ENCODE data around the gene COMMD1.
"Not testable (repeated sequence)": the region's sequence is repeated elsewhere in the genome, so short reads cannot be mapped to it uniquely, and the experiment has no call there.

Gene COMMD1

DNA sequence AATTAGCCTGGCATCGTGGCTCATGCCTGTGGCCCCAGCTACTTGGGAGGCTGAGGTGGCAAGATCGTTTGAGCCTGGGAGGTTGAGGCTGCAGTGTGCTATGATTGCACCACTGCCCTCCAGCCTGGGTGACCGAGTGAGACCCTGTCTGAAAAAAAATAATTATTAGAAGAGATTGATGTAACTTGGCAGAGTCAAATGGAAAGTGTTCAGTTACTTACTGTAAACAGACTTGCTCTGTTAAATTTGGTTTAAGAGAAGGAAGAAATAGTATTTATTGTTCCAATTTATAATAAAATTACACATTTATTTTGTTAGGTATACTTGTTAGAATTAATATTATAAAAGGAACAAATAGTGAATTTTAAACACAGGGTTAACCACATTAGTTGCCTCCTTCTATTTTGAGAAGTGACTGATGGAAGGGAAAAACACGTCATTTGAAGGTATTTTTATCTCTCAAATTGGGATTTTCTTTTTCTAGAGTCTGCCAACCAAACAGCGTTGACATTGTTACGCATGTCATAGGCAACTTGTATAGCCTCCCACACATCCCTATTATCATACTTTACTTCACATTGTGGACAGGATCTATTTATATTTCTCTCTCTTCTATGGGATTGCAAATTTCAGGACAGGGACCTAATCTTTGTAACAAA, 171.6 kb downstream of the COMMD1 start:
- no peak for DNase-seq

- DNase-seq = no peak
Observed at GRCh38 chr2:62084801-62085200, 179.3 kb downstream of the COMMD1 start.

DNA sequence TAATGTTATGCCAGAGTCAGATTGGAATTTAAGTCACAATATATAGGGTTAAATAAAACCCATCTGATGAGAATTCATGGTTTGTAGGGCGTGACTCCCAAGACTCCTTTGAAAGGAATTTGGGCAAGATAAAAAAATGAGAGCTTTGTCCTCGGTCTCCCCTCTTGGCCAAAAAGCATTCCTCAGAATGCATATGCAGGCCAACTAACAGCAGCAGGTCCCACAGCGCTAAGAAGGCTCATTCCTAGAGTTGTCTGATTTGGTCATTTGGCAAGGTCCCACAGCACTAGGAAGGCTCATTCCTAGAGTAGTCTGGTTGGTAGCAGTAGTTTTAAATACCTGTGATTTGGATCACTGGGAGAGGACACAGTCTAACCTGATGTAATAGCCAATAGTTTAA, 184.2 kb downstream of the COMMD1 start:
- DNase-seq = no peak

DNA sequence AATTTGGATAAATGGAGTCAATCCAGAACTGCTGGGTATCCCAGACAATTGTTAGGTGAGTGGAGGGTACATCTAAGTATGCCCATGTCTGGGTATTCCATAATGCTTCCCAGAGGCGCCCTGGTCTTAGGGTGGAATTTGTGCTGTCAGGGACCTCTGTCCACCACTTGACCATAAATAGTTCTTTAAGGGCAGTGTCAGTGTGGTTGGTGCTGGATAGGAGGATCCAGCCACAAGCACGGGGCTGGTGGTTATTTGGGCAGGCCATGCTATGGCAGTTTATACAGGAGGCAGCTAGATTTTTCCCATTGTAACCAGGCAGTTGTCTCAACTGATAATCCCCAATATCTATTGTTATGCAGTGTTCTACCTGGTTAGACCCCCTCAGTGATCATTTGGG, 186.0 kb downstream of the COMMD1 start:
- DNase-seq = no peak

- DNase-seq = no peak
Observed at GRCh38 chr2:62099050-62099449, 193.6 kb downstream of the COMMD1 start.

DNA sequence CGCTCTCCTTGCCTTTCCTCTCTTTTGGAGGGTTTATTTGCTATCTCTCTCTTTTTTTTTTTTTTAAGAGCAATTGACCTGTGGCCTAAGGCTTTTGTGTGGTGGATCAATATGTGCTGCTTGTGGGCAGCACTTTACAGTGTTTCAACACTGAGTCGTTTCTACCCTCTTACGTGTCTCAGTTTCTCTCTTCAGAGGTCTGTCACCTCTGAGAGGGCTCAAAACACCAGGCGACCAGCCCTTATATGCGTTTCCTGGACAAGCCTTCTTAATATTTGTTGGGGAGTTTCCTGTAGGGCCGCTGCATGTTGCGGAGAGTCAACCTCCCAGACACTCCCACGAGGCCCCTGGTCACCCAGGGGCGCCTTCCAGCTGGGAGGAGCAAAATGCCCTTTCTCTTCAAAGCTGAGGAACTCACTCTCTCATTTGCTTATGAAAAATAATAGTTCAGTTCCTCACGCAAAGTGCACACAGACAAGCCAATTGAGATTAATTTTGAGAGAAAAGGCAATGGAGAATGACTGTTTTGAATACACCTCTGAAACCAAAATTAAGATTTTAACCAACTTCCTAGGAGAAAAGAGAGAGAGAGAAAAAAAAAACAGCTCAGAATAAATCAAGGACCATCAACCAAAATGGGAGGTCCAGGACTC, 194.2 kb downstream of the COMMD1 start:
- DNase-seq = no peak

DNA sequence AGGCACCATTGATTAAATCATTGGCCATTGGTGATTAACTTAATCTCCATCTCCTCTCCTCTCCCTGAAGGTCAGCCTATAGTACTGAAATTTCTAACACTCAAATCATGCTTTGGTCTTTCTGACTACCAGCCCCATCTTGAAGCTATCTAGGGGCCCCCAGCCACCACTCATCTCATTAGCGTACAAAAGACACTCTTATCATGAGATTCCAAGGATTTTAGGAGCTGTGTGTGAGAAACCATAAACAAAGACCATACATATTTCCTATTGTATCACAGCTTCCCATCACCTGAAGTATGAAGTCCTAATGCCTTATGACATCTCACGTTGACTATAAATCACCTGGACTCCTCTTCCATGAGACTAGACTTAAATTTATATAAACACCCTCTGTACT, 196.4 kb downstream of the COMMD1 start:
- DNase-seq = no peak

GRCh38 chr2:62102402-62102920, 197.0 kb downstream of the COMMD1 start:
- no peak for DNase-seq

GRCh38 chr2:62109554-62109953, 204.1 kb downstream of the COMMD1 start:
- no peak for DNase-seq

DNA sequence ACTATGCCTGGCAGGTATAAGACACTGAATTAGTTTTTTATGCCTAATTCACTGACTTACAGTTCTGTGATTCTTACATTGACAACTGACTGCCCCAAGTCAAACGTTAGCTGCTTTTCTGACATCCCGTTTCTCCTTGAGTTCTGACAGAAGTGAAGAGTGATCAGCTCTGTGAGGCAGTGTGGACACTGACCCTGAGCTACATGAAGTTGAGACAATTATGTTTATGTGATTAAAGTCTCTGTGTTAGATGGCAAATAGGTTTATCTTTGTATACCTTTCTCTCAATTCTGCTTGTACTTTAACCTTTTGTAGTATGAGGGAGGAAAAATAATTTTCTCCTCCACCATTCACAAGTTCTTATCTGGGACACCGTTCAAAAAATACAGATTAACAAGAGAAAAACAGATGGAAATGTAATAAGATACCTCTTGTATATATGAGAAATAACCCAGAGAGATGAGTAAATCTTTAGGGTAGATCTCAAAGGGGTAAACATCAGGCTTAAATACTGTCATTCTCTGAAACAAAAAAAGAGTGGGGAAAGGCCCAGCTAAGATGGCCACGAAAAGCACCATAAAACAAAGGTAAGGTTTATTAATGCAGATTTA, 205.0 kb downstream of the COMMD1 start:
- DNase-seq = no peak

DNA sequence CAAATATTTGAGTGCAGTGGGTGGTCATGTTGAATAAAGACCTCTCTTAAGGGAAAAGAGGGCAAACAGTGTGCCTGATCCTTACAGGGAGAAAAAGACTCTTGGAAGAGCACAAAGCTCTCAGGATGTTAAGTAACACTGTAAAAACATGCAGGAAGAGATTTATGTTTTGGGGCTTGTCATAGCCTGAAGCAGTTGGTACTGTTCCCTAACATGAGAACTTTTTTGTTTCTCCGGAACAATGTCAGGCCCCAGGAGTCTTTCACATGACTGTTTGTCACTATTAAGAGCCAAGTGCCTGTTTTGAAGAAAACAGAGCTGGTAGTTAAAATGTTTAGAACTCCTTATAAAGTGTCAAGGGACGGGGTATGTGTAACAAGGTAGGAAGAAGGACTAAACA, 206.7 kb downstream of the COMMD1 start:
- DNase-seq = no peak

DNA sequence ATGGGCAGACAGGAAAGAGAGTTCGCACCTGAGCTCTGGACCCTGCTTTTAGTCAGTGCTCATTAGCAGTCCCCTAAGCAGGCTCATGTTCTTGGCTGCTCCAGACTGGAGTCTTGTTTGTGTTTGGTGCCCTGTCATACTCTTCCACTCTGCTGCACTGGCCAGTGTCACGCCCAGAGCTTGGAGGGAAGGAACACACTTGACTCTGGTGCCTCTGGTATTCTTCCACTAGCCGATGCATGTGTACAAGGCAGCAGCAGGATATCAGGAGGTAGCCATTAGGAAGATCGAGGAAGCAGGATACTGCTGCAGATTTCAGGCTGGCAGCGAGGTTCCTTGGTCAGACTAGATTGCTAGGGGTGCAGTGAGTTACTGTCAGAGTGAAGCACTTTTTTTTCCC, 209.1 kb downstream of the COMMD1 start:
- no peak for DNase-seq

- no peak for DNase-seq
Observed at GRCh38 chr2:62116983-62117382, 211.5 kb downstream of the COMMD1 start.

DNA sequence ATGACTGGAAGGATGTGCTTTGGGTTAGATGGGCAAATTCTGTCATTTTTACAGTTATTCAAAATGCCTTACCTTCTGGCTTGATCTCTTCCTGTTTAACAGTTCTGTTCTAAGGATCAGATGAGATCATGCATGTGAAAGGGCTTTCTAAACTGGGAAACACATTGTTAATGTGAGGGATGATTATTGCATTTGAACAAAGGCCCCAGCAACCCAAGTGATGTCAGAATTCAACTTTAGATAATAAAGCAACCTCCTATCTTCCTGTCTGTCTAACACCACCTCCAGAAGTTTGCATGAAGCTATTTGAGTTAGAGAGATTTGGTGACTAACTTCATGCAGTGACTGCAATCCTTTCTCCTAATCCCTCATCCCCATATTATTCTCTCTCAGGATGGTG, 212.7 kb downstream of the COMMD1 start:
- no peak for DNase-seq

DNA sequence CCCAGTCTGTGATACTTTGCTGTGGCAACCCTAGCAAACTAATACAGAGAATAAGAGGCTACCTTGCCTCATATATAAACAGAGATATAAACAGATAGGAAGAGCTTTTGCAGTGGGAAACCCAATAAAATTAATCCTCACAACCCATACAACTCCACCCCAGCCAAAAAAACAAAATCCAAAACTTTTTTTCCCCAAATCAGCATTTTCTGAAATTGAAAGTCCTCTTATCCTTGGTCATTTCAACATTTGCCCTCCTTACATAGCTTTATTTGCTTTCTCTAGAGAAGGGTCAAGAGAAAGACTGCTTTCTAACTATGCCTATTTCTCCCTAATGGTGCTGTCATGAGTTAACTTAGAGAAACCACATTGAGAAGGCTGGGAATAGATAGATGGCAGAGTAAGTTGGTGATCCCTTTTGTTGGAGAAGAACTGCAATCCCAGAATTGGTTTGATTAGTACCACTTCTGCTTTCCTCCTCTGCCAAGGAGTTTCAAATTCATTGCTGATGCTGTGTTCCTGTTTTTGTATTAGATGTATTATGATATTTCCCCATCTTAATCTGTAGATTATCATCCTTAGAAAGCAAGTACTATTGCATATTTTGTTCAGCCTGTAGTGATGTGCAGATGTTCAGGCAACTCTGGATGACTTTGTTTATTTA, 214.0 kb downstream of the COMMD1 start:
- no peak for DNase-seq

DNA sequence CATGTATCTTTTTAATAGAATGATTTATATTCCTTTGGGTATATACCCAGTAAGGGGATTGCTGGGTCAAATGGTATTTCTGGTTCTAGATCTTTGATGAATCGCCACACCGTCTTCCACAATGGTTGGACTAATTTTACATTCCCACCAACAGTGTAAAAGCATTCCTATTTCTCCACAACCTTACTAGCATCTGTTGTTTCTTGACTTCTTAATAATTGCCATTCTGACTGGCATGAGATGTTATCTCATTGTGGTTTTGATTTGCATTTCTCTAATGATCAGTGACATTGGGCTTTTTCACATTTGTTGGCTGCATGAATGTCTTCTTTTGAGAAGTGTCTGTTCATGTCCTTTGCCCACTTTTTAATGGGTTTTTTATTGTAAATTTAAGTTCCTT, 220.8 kb downstream of the COMMD1 start:
- DNase-seq = not testable (repeated sequence)

- DNase-seq = no peak
Observed at GRCh38 chr2:62133320-62133823, 227.9 kb downstream of the COMMD1 start.

GRCh38 chr2:62136956-62137830, 231.7 kb downstream of the COMMD1 start:
- no peak for DNase-seq

GRCh38 chr2:62140426-62141141, 235.1 kb downstream of the COMMD1 start:
- DNase-seq = no peak

DNA sequence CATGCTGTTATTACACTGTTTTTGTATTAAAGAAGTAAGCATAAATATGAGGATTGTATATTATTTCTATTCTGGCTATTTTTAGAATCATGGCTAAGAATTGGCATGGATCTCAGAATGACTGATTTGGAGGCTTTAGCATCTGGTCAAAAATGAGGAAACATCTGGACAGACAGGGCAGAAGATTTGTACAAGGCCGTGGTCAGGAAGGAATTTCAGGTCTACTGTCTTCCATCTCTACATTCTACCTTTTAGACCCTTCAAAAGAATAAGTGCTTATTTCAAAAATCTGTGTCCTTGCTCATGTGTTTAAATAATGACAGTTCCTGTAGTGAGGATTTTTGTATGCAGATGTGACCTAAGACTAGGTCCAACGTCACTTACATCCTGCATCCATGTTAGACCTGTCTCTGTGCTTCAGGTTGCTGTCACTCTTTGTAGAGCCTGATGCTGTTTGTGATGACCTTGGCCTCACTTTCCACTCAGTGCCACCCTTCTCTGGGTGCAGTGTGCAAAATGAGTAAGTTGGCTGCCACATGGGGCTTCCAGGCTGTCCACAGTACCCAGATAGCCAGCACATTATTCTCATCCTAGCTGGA, 235.8 kb downstream of the COMMD1 start:
- DNase-seq = no peak

DNA sequence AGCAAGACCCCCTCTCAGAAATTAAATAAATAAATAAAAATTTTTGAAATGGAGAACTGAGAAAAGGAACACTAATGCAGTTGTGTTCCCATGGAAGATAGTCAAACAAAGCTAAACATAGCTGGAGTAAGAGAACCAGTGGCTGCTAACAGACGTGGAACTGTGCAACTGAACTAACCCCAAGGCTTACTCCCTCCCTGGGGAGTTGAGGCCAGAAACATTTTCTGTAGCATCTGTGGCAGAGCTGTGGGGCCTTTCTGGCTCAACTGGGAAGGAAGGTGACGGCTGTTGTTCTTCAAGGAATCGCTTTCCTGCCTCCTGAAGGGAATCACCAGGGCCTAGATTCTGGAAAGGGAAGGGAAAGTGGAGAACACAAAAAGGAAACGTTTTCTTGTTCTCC, 236.6 kb downstream of the COMMD1 start:
- DNase-seq = peak in 1 of 2 donors; percentile 9

Measured in CD4-positive, alpha-beta T cell treated with Interferon alpha-2 for 1 hour (primary cell).